Measurements from ENCODE around the gene LIF. TPM values are rescaled to one million over a fixed set of nuclear protein-coding genes. Genes with fewer than 3 reads are reported as not detected.

Gene LIF
- total RNA-seq (1 to 10 TPM in 1 of 2 donors, under 1 TPM in 1; 0.77 to 5.1 TPM), polyA plus RNA-seq (10 to 100 TPM in 1 of 2 donors, 1 to 10 TPM in 1; 5.1 to 26.1 TPM)
- long read RNA-seq, donor 1, result 0 reads
- long read RNA-seq, donor 2, result 0 reads
- long read RNA-seq, donor 3, result 0 reads
- long read RNA-seq, donor 4, result 0 reads
- long read RNA-seq, donor 5, result 0 reads

DNA sequence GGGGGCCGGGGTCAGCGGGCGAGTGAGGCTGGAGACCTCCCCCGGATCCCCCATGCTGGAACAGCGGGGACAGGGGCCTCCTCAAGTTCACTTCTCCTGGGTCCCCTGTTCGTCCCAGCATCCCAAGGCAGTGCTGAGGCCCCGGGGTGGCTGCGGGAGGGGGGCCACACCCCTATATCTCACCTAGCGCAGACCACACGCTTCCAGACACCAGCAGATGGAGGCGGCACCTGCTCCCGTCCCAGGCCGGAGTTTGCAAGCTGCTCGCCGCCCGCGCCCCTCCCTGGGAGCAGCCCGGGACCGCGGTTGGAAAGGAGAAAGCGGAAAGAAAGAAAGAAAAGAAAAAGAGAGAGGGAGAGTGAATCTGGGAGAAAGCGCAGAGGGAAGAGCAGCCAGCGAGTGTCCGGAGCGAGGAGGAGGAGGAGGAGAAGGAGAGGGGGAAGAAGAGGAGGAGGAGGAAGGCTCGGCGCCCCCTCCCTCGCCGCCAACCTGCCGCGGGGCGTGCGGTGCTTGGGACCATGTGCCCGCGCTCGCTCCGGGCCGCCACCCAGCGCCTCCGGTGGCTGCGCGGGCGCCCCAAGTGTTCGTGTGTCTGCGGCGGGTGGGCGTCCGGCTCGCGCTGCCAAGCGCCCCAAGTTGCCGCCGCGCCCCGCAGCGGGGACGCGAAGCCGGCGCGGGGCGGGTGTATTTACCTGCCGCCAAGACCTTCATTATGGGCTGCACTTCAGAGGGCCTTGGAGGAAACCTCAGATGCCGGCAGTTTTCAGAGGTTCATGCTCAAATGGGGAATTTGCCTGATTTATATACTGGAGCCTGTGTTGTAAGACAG, at the start of gene LIF:
Gene LIF (minus strand): TSS at position 775 of the 829 bp plus-strand sequence. CDS start 64 bp downstream, at position 711.
- TF ChIP-seq CTCF (IDR thresholded peaks at IDR 0.05; ENCODE audit: control extremely low read depth, extremely low read depth), result no peak
- DNase-seq, result peak in 2 of 3 donors; percentile 62 to 73
- H3K9ac ChIP-seq (ENCODE audit: insufficient read depth in 1 of 2, low read length in 2 of 2), result no peak within 1 kb of the TSS
- H3K27me3 ChIP-seq (ENCODE audit: control insufficient read depth in 3 of 3, insufficient read depth in 3 of 3, low read length in 2 of 3), result peaks cover 0 to 17% (median 2%) of the 10 kb centered on the region in 3 donors
- WGBS, 2 donors, result 2 to 3% methylated on average over 54 to 64 of the region's 64 CpGs
- H3K36me3 ChIP-seq (ENCODE audit: control insufficient read depth in 4 of 4, insufficient read depth in 4 of 4, low read length in 4 of 4), result no peaks in the 10 kb centered on the region
- H3K27ac ChIP-seq (ENCODE audit: low read depth in 1 of 2, low read length in 1 of 2), result peak within 1 kb of the TSS in 1 of 2 donors; percentile 21
- H3K4me1 ChIP-seq (ENCODE audit: control insufficient read depth in 5 of 5, insufficient read depth in 5 of 5, low read length in 5 of 5), result peaks cover 0 to 52% (median 9%) of the 10 kb centered on the region in 5 donors
- no peaks in the 10 kb centered on the region for H3K9me3 ChIP-seq (ENCODE audit: control insufficient read depth in 4 of 4, insufficient read depth in 3 of 4, low read length in 3 of 4)
- no peak for ATAC-seq (ENCODE audit: insufficient read depth, low FRiP score)
- peak within 1 kb of the TSS; percentile 30 for H3K4me3 ChIP-seq

DNA sequence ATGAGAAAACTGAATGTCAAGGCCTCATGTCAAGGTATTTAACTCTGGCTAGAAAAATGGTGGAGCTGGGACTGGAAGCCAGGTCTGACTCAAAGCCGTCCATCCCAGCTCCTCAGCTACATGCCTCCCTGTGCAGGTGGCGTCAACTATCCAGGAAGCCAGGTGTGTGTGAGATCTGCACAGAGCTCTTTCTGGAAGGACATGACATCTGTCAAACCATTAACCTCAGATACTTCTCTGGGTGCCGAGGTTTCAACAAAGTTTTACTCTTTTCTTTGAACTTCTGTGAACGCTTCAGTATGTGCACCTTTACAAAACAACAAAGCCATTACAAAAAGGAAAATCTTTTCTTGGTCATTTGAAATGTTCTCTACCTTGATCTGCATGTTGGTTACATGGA, 49.8 kb upstream of the LIF start:
- DNase-seq (no peak), ATAC-seq (ENCODE audit: insufficient read depth, low FRiP score) (no peak)
- Histone ChIP-seq H3K9me3 (ENCODE audit: control insufficient read depth in 4 of 4, insufficient read depth in 3 of 4, low read length in 3 of 4) (no peaks in the 10 kb centered on the region), H3K4me1 (ENCODE audit: control insufficient read depth in 5 of 5, insufficient read depth in 5 of 5, low read length in 5 of 5) (peaks cover 3 to 30% (median 9%) of the 10 kb centered on the region in 5 donors), H3K27ac (ENCODE audit: low read depth in 1 of 2, low read length in 1 of 2) (peak overlapping the region in 1 of 2 donors; percentile 21), H3K9ac (ENCODE audit: insufficient read depth in 1 of 2, low read length in 2 of 2) (no peak overlapping the region), H3K4me3 (no peak overlapping the region), H3K27me3 (ENCODE audit: control insufficient read depth in 3 of 3, insufficient read depth in 3 of 3, low read length in 2 of 3) (no peaks in the 10 kb centered on the region), H3K36me3 (ENCODE audit: control insufficient read depth in 4 of 4, insufficient read depth in 4 of 4, low read length in 4 of 4) (peaks cover 0 to 55% (median 35%) of the 10 kb centered on the region in 4 donors)
- no peak for TF ChIP-seq CTCF (IDR thresholded peaks at IDR 0.05; ENCODE audit: control extremely low read depth, extremely low read depth)
- WGBS, 2 donors, result 92 to 94% methylated on average over 4 of the region's 4 CpGs

DNA sequence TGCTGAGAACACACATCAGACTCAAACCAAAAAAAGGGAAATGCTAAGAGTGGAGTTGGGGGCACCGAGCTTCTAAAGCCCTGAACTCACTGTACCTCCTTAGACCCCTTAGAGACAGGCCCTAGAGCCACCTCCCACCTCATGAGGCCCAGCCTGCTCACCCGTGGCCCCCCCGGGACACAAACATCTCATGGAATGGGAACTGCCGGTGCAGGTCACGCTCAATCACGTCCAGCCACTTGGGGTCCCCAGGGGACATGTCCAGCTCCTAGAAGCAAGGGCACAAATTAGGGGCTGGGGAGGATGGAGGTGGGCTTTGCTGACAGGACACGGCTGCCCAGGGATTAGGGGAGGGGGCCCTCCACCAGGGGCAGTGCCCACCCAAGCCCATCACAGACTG, 49.0 kb upstream of the LIF start:
- WGBS, 2 donors, result 79 to 88% methylated on average over 7 of the region's 7 CpGs
- Histone ChIP-seq H3K4me3 (no peak overlapping the region), H3K9ac (ENCODE audit: insufficient read depth in 1 of 2, low read length in 2 of 2) (no peak overlapping the region), H3K9me3 (ENCODE audit: control insufficient read depth in 4 of 4, insufficient read depth in 3 of 4, low read length in 3 of 4) (no peaks in the 10 kb centered on the region), H3K36me3 (ENCODE audit: control insufficient read depth in 4 of 4, insufficient read depth in 4 of 4, low read length in 4 of 4) (peaks cover 0 to 53% (median 34%) of the 10 kb centered on the region in 4 donors), H3K27me3 (ENCODE audit: control insufficient read depth in 3 of 3, insufficient read depth in 3 of 3, low read length in 2 of 3) (no peaks in the 10 kb centered on the region), H3K27ac (ENCODE audit: low read depth in 1 of 2, low read length in 1 of 2) (peak overlapping the region in 1 of 2 donors; percentile 12), H3K4me1 (ENCODE audit: control insufficient read depth in 5 of 5, insufficient read depth in 5 of 5, low read length in 5 of 5) (peaks cover 3 to 32% (median 17%) of the 10 kb centered on the region in 5 donors)
- no peak for TF ChIP-seq CTCF (IDR thresholded peaks at IDR 0.05; ENCODE audit: control extremely low read depth, extremely low read depth)
- ATAC-seq (ENCODE audit: insufficient read depth, low FRiP score) (no peak), DNase-seq (no peak)

Measured in lung (tissue), 16 donors.